ENCODE data around the gene VGF. TPM values are rescaled to one million over a fixed set of nuclear protein-coding genes. Genes with fewer than 3 reads are reported as not detected.
"Not testable (repeated sequence)": the region's sequence is repeated elsewhere in the genome, so short reads cannot be mapped to it uniquely, and the experiment has no call there.

Gene VGF
- total RNA-seq, 1 donor from 2014 or later, result 51.8 TPM

DNA sequence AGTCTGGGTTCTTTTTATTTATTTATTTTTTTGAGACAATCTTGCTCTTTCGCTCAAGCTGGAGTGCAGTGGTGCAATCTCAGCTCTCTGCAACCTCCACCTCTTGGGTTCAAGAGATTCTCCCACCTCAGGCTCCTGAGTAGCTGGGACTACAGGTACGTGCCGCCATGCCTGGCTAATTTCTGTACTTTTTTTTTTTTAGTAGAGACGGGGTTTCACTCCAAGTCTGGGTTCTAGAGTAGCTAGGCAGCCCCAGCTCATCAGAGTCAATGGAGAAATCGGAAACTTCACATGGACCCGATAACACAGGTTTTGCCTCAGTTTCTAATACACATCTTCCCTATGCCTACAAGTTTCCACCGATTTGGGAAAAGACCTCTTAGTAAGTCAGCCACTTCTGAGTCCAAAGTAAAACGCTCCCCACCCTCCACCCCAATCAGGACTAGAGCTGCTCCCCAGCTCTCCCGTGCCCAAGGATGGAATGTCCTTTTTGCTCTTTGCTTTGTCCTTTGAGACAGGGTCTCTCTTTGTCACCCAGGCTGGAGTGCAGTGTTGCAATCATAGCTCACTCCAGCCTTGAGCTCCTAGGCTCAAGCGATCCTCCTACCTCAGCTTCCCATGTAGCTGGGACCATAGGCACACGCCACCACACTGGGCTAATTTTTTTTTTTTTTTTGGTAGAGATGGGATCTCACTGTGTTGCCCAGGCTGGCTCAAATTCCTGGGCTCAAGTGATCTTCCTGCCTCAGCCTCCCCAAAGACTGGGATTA, 42.3 kb downstream of the VGF start:
- Histone ChIP-seq H3K27ac (ENCODE audit: low read depth, low read length) (peak overlapping the region; percentile 89), H4K20me1 (ENCODE audit: insufficient read depth, low read length) (peaks cover 11% of the 10 kb centered on the region), H2AFZ (ENCODE audit: low read depth, low read length) (no peak overlapping the region), H3K27me3 (ENCODE audit: insufficient read depth, low read length) (no peaks in the 10 kb centered on the region), H3K4me2 (ENCODE audit: low read length) (peak overlapping the region; percentile 86), H3K4me1 (ENCODE audit: insufficient read depth, low read length) (peaks cover 74% of the 10 kb centered on the region), H3K36me3 (ENCODE audit: insufficient read depth, low read length) (no peaks in the 10 kb centered on the region), H3K9ac (ENCODE audit: low read length) (peak overlapping the region; percentile 86), H3K79me2 (ENCODE audit: insufficient read depth, low read length) (peaks cover 28% of the 10 kb centered on the region), H3K9me3 (ENCODE audit: insufficient read depth, low read depth, low read length) (no peaks in the 10 kb centered on the region), H3K4me3 (ENCODE audit: insufficient read depth, low read depth, low read length) (no peak overlapping the region)
- DNase-seq (ENCODE audit: low read depth), result no peak
- no peak for TF ChIP-seq EZH2 (IDR thresholded peaks at IDR 0.05; ENCODE audit: insufficient read depth, low read length)
- TF ChIP-seq, protein P1, sequence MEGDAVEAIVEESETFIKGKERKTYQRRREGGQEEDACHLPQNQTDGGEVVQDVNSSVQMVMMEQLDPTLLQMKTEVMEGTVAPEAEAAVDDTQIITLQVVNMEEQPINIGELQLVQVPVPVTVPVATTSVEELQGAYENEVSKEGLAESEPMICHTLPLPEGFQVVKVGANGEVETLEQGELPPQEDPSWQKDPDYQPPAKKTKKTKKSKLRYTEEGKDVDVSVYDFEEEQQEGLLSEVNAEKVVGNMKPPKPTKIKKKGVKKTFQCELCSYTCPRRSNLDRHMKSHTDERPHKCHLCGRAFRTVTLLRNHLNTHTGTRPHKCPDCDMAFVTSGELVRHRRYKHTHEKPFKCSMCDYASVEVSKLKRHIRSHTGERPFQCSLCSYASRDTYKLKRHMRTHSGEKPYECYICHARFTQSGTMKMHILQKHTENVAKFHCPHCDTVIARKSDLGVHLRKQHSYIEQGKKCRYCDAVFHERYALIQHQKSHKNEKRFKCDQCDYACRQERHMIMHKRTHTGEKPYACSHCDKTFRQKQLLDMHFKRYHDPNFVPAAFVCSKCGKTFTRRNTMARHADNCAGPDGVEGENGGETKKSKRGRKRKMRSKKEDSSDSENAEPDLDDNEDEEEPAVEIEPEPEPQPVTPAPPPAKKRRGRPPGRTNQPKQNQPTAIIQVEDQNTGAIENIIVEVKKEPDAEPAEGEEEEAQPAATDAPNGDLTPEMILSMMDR (IDR thresholded peaks at IDR 0.05; ENCODE audit: insufficient read depth, low read depth, low read length), result no peak
- Mint-ChIP-seq H3K4me1 (ENCODE audit: low read depth, unreplicated experiment) (peaks cover 44% of the 10 kb centered on the region), H3K27me3 (ENCODE audit: low read depth, unreplicated experiment) (no peaks in the 10 kb centered on the region), H3K9me3 (ENCODE audit: unreplicated experiment) (peaks cover 4% of the 10 kb centered on the region), H3K36me3 (ENCODE audit: low read depth, unreplicated experiment) (peaks cover 8% of the 10 kb centered on the region), H3K4me3 (ENCODE audit: unreplicated experiment) (peak overlapping the region; percentile 60), H3K27ac (ENCODE audit: unreplicated experiment) (peak overlapping the region; percentile 100)
- FAIRE-seq, result no peak

DNA sequence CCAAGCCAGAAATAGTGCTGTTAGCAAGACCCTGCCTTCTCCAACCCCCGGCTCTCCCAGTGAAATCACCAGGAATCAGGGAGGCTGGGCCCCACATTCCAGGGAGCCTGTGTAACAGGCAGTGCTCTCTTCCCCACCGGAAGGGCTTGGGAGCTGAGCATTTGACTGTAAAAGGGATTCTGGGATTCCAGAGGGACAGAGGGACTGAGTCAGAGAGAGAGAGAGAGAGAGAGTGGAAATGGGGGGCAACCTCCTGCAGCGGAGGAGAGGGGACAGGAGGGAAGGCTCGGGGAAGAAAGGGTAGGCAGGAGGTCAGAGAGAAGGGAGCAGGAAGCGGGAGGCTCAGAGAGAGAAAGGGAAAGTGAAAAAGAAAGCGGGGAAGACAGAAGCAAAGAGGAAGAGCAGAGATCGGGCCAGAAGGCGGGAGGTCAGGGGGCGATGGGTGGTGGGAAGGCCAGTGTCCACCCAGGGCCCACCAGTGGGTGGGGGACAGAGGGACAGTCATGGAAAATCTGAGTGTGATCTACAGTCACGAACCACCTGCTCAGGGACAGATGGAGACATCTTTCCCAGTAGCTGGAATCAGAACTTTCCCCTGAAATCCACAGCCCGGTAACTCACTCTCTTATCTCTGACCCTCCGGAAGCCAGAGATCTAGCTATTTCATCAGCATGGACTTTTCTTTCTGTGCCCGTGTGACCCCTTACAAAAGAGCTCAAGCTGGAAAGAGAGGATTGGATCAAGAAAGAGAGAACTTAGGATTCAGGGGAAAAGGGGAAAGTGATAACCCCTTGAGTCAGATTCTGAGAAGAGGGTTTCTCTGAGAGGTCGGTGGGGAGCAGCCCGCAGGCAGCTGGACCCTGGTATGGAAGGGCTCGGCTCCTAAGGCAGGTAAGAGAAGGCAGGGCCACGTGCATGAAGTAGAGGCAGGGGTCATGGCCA, 43.1 kb downstream of the VGF start:
- peak overlapping the region; percentile 89 for H3K27ac ChIP-seq (ENCODE audit: low read depth, low read length)
- no peaks in the 10 kb centered on the region for H3K9me3 ChIP-seq (ENCODE audit: insufficient read depth, low read depth, low read length)
- no peaks in the 10 kb centered on the region for H3K27me3 Mint-ChIP-seq (ENCODE audit: low read depth, unreplicated experiment)
- H3K4me3 Mint-ChIP-seq (ENCODE audit: unreplicated experiment), result peak overlapping the region; percentile 66
- H3K36me3 ChIP-seq (ENCODE audit: insufficient read depth, low read length), result no peaks in the 10 kb centered on the region
- peak; percentile 9 for FAIRE-seq
- peak overlapping the region; percentile 86 for H3K4me2 ChIP-seq (ENCODE audit: low read length)
- TF ChIP-seq EZH2 (IDR thresholded peaks at IDR 0.05; ENCODE audit: insufficient read depth, low read length), result no peak
- TF ChIP-seq, protein P1 (IDR thresholded peaks at IDR 0.05; ENCODE audit: insufficient read depth, low read depth, low read length), result no peak
- H3K4me1 Mint-ChIP-seq (ENCODE audit: low read depth, unreplicated experiment), result peaks cover 47% of the 10 kb centered on the region
- peaks cover 4% of the 10 kb centered on the region for H3K9me3 Mint-ChIP-seq (ENCODE audit: unreplicated experiment)
- H3K4me1 ChIP-seq (ENCODE audit: insufficient read depth, low read length), result peaks cover 79% of the 10 kb centered on the region
- H3K9ac ChIP-seq (ENCODE audit: low read length), result peak overlapping the region; percentile 86
- H3K27me3 ChIP-seq (ENCODE audit: insufficient read depth, low read length), result no peaks in the 10 kb centered on the region
- DNase-seq (ENCODE audit: low read depth), result peak; percentile 99
- H4K20me1 ChIP-seq (ENCODE audit: insufficient read depth, low read length), result peaks cover 2% of the 10 kb centered on the region
- no peak overlapping the region for H2AFZ ChIP-seq (ENCODE audit: low read depth, low read length)
- peak overlapping the region; percentile 24 for H3K4me3 ChIP-seq (ENCODE audit: insufficient read depth, low read depth, low read length)
- H3K27ac Mint-ChIP-seq (ENCODE audit: unreplicated experiment), result peak overlapping the region; percentile 100
- H3K36me3 Mint-ChIP-seq (ENCODE audit: low read depth, unreplicated experiment), result peaks cover 1% of the 10 kb centered on the region
- peaks cover 19% of the 10 kb centered on the region for H3K79me2 ChIP-seq (ENCODE audit: insufficient read depth, low read length)

DNA sequence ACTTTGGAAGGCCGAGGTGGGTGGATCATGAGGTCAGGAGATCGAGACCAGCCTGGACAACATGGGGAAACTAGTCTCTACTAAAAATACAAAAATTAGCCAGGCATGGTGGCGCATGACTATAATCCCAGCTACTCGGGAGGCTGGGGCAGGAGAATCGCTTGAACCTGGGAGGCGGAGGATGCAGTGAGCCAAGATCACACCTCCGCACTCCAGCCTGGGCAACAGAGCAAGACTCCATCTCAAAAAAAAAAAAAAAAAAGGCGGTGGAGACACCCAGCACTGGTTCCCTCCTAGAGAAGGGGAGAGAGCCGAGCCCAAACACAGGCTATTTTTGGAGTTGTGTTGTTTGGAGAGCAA, 43.8 kb downstream of the VGF start:
- not testable (repeated sequence) for H3K9me3 Mint-ChIP-seq (ENCODE audit: unreplicated experiment); DNase-seq (ENCODE audit: low read depth); H3K27me3 ChIP-seq (ENCODE audit: insufficient read depth, low read length); H4K20me1 ChIP-seq (ENCODE audit: insufficient read depth, low read length); H3K4me3 Mint-ChIP-seq (ENCODE audit: unreplicated experiment); H3K27me3 Mint-ChIP-seq (ENCODE audit: low read depth, unreplicated experiment); H3K36me3 ChIP-seq (ENCODE audit: insufficient read depth, low read length); H3K9me3 ChIP-seq (ENCODE audit: insufficient read depth, low read depth, low read length); FAIRE-seq; H2AFZ ChIP-seq (ENCODE audit: low read depth, low read length); H3K4me3 ChIP-seq (ENCODE audit: insufficient read depth, low read depth, low read length); H3K36me3 Mint-ChIP-seq (ENCODE audit: low read depth, unreplicated experiment)
- H3K9ac ChIP-seq (ENCODE audit: low read length), result peak overlapping the region; percentile 55
- peaks cover 14% of the 10 kb centered on the region for H3K79me2 ChIP-seq (ENCODE audit: insufficient read depth, low read length)
- Mint-ChIP-seq H3K27ac (ENCODE audit: unreplicated experiment) (peak overlapping the region; percentile 100), H3K4me1 (ENCODE audit: low read depth, unreplicated experiment) (peaks cover 49% of the 10 kb centered on the region)
- H3K4me2 ChIP-seq (ENCODE audit: low read length), result peak overlapping the region; percentile 86
- peaks cover 82% of the 10 kb centered on the region for H3K4me1 ChIP-seq (ENCODE audit: insufficient read depth, low read length)
- peak overlapping the region; percentile 89 for H3K27ac ChIP-seq (ENCODE audit: low read depth, low read length)

Data from astrocyte (in vitro differentiated cells and primary cell).